CD4-positive, alpha-beta T cell treated with Interleukin-15 for 4 hours (primary cell): Measurements from ENCODE around the gene PPFIA1.

Experiments
- DNase-seq: peaks from one replicate; pipeline ENCODE4 v3.0.0-alpha.2; 2020; ENCODE audit warnings: low spot score

The PPFIA1 gene

GRCh38 chr11:70298243-70298915 is 27.9 kb downstream of the PPFIA1 start:
- DNase-seq: no peak

- DNase-seq: no peak
Measured at GRCh38 chr11:70299636-70300035, 29.1 kb downstream of the PPFIA1 start.

GRCh38 chr11:70301191-70301590 is 30.7 kb downstream of the PPFIA1 start:
- DNase-seq: no peak

GRCh38 chr11:70301721-70302418 is 31.4 kb downstream of the PPFIA1 start:
- no peak for DNase-seq

- DNase-seq: no peak
Measured at GRCh38 chr11:70302419-70302752, 31.9 kb downstream of the PPFIA1 start.

GRCh38 chr11:70303070-70303469 is 32.6 kb downstream of the PPFIA1 start:
- DNase-seq: no peak

GRCh38 chr11:70304208-70304603 is 33.7 kb downstream of the PPFIA1 start:
- DNase-seq: no peak

- no peak for DNase-seq
Measured at GRCh38 chr11:70305501-70305900, 35.0 kb downstream of the PPFIA1 start.

- DNase-seq: no peak
Measured at GRCh38 chr11:70306586-70307033, 36.1 kb downstream of the PPFIA1 start.

GRCh38 chr11:70307176-70307575 is 36.7 kb downstream of the PPFIA1 start:
- no peak for DNase-seq

GRCh38 chr11:70311616-70312015 is 41.1 kb downstream of the PPFIA1 start:
- no peak for DNase-seq

GRCh38 chr11:70312401-70313357 is 42.2 kb downstream of the PPFIA1 start:
- no peak for DNase-seq

GRCh38 chr11:70313945-70314344 is 43.5 kb downstream of the PPFIA1 start:
- DNase-seq: no peak

- DNase-seq: no peak
Measured at GRCh38 chr11:70314730-70315129, 44.2 kb downstream of the PPFIA1 start.

GRCh38 chr11:70315716-70316115 is 45.2 kb downstream of the PPFIA1 start:
- DNase-seq: no peak

- DNase-seq: no peak
Measured at GRCh38 chr11:70317581-70318305, 47.3 kb downstream of the PPFIA1 start.

GRCh38 chr11:70319396-70320076 is 49.0 kb downstream of the PPFIA1 start:
- DNase-seq: no peak

- DNase-seq: no peak
Measured at GRCh38 chr11:70322666-70323065, 52.2 kb downstream of the PPFIA1 start.

- no peak for DNase-seq
Measured at GRCh38 chr11:70323806-70324205, 53.3 kb downstream of the PPFIA1 start.

GRCh38 chr11:70324376-70325115 is 54.1 kb downstream of the PPFIA1 start:
- no peak for DNase-seq

- no peak for DNase-seq
Measured at GRCh38 chr11:70325824-70326223, 55.3 kb downstream of the PPFIA1 start.
